ENCODE results near the gene SNX22.

Gene SNX22

GRCh38 chr15:64146041-64146440, 5.5 kb upstream of the SNX22 start:
- Mint-ChIP-seq H3K4me1 (peaks cover 15% of the 10 kb centered on the region), H3K4me3 (no peak overlapping the region), H3K27me3 (ENCODE audit: low read depth) (peaks cover 15% of the 10 kb centered on the region), H3K9me3 (no peaks in the 10 kb centered on the region), H3K36me3 (ENCODE audit: low read depth) (peaks cover 29% of the 10 kb centered on the region), H3K27ac (no peak overlapping the region)
- TF ChIP-seq CTCF (IDR thresholded peaks at IDR 0.05; ENCODE audit: unreplicated experiment in 3 of 3) = no peak

GRCh38 chr15:64146520-64146884, 5.0 kb upstream of the SNX22 start:
- no peak overlapping the region for H3K4me3 Mint-ChIP-seq
- no peaks in the 10 kb centered on the region for H3K9me3 Mint-ChIP-seq
- H3K27me3 Mint-ChIP-seq (ENCODE audit: low read depth) = peaks cover 17% of the 10 kb centered on the region
- H3K4me1 Mint-ChIP-seq = peaks cover 17% of the 10 kb centered on the region
- peak overlapping the region; percentile 7 to 38 (median 17) for H3K27ac Mint-ChIP-seq
- H3K36me3 Mint-ChIP-seq (ENCODE audit: low read depth) = peaks cover 25% of the 10 kb centered on the region
- no peak for TF ChIP-seq CTCF (IDR thresholded peaks at IDR 0.05; ENCODE audit: unreplicated experiment in 3 of 3)

- Mint-ChIP-seq H3K4me1 (peaks cover 17% of the 10 kb centered on the region), H3K27me3 (ENCODE audit: low read depth) (peaks cover 17% of the 10 kb centered on the region), H3K27ac (peak overlapping the region; percentile 7 to 38 (median 17)), H3K9me3 (no peaks in the 10 kb centered on the region), H3K36me3 (ENCODE audit: low read depth) (peaks cover 22% of the 10 kb centered on the region), H3K4me3 (no peak overlapping the region)
- TF ChIP-seq CTCF (IDR thresholded peaks at IDR 0.05; ENCODE audit: unreplicated experiment in 3 of 3) = no peak
Measured at GRCh38 chr15:64146885-64147681, 4.4 kb upstream of the SNX22 start.

- Mint-ChIP-seq H3K36me3 (ENCODE audit: low read depth) (peaks cover 18% of the 10 kb centered on the region), H3K27me3 (ENCODE audit: low read depth) (peaks cover 26% of the 10 kb centered on the region), H3K9me3 (no peaks in the 10 kb centered on the region), H3K27ac (no peak overlapping the region), H3K4me3 (no peak overlapping the region), H3K4me1 (peaks cover 19% of the 10 kb centered on the region)
- no peak for TF ChIP-seq CTCF (IDR thresholded peaks at IDR 0.05; ENCODE audit: unreplicated experiment in 3 of 3)
Measured at GRCh38 chr15:64148168-64148567, 3.4 kb upstream of the SNX22 start.

- Mint-ChIP-seq H3K27ac (no peak overlapping the region), H3K27me3 (ENCODE audit: low read depth) (peaks cover 30% of the 10 kb centered on the region), H3K4me3 (peak overlapping the region in 1 of 3 experiments; percentile 29), H3K36me3 (ENCODE audit: low read depth) (peaks cover 14% of the 10 kb centered on the region), H3K4me1 (peaks cover 23% of the 10 kb centered on the region), H3K9me3 (no peaks in the 10 kb centered on the region)
- no peak for TF ChIP-seq CTCF (IDR thresholded peaks at IDR 0.05; ENCODE audit: unreplicated experiment in 3 of 3)
Measured at GRCh38 chr15:64148581-64148980, 3.0 kb upstream of the SNX22 start.

- Mint-ChIP-seq H3K9me3 (no peaks in the 10 kb centered on the region), H3K27ac (peak overlapping the region in 1 of 3 experiments; percentile 14), H3K36me3 (ENCODE audit: low read depth) (peaks cover 9% of the 10 kb centered on the region), H3K4me1 (peaks cover 32% of the 10 kb centered on the region), H3K27me3 (ENCODE audit: low read depth) (peaks cover 34% of the 10 kb centered on the region), H3K4me3 (peak overlapping the region; percentile 33 to 87 (median 33))
- TF ChIP-seq CTCF (IDR thresholded peaks at IDR 0.05; ENCODE audit: unreplicated experiment in 3 of 3) = no peak
Measured at GRCh38 chr15:64149424-64149823, 2.1 kb upstream of the SNX22 start.

All from nephron (organoid).